HTERT RPE-1 (cell line): Measurements from ENCODE around the gene CHIC2.

Experiments used
- in situ Hi-C: fragments of 300-500 bp; cut with MboI; formaldehyde crosslinking; loops from 4 replicates; pipeline ENCODE4 v1.14.3; 2020; ENCODE audit warnings: low sequenced_read_pairs

Gene CHIC2

GRCh38 chr4:54014666-54015160 lies 49.7 kb downstream of the CHIC2 start:
- in situ Hi-C loops = no loop called here

GRCh38 chr4:54011201-54011600 lies 53.2 kb downstream of the CHIC2 start:
- in situ Hi-C loops = no loop called here

- in situ Hi-C loops = no loop called here
Measured at GRCh38 chr4:54006755-54007154, 57.6 kb downstream of the CHIC2 start.

GRCh38 chr4:54005475-54005874 lies 58.9 kb downstream of the CHIC2 start:
- in situ Hi-C loops = no loop called here

GRCh38 chr4:54004463-54004862 lies 59.9 kb downstream of the CHIC2 start:
- in situ Hi-C loops = no loop called here

- in situ Hi-C loops = no loop called here
Measured at GRCh38 chr4:54001668-54002365, 62.6 kb downstream of the CHIC2 start.

GRCh38 chr4:53997898-53998297 lies 66.5 kb downstream of the CHIC2 start:
- in situ Hi-C loops = no loop called here

- in situ Hi-C loops = no loop called here
Measured at GRCh38 chr4:53994382-53995102, 69.9 kb downstream of the CHIC2 start.

- in situ Hi-C loops = no loop called here
Measured at GRCh38 chr4:53992785-53993184, 71.6 kb downstream of the CHIC2 start.

GRCh38 chr4:53991821-53992220 lies 72.6 kb downstream of the CHIC2 start:
- in situ Hi-C loops = no loop called here

GRCh38 chr4:53990641-53991040 lies 73.8 kb downstream of the CHIC2 start:
- in situ Hi-C loops = no loop called here

GRCh38 chr4:53987761-53988171 lies 76.6 kb downstream of the CHIC2 start:
- in situ Hi-C loops = no loop called here

- in situ Hi-C loops = no loop called here
Measured at GRCh38 chr4:53986062-53986461, 78.3 kb downstream of the CHIC2 start.

- in situ Hi-C loops = no loop called here
Measured at GRCh38 chr4:53981567-53981966, 82.8 kb downstream of the CHIC2 start.

GRCh38 chr4:53981066-53981465 lies 83.3 kb downstream of the CHIC2 start:
- in situ Hi-C loops = no loop called here

GRCh38 chr4:53974561-53974960 lies 89.8 kb downstream of the CHIC2 start:
- in situ Hi-C loops = no loop called here

GRCh38 chr4:53967986-53968385 lies 96.4 kb downstream of the CHIC2 start:
- in situ Hi-C loops = no loop called here

- in situ Hi-C loops = no loop called here
Measured at GRCh38 chr4:53963781-53964180, 100.6 kb downstream of the CHIC2 start.

GRCh38 chr4:53963336-53963735 lies 101.1 kb downstream of the CHIC2 start:
- in situ Hi-C loops = no loop called here

- in situ Hi-C loops = no loop called here
Measured at GRCh38 chr4:53962516-53963225, 101.7 kb downstream of the CHIC2 start.

GRCh38 chr4:53961351-53961750 lies 103.1 kb downstream of the CHIC2 start:
- in situ Hi-C loops = no loop called here

GRCh38 chr4:53960843-53961242 lies 103.6 kb downstream of the CHIC2 start:
- in situ Hi-C loops = no loop called here
